Pons (tissue), 1 donor: ENCODE measurements around the gene TMA7.
"Not testable (repeated sequence)": the region's sequence is repeated elsewhere in the genome, so short reads cannot be mapped to it uniquely, and the experiment has no call there.

Experiments used
- DNase-seq: peaks from one replicate; pipeline ENCODE4 v3.0.0-alpha.2; 2016; ENCODE audit warnings: low spot score

Gene TMA7

DNA sequence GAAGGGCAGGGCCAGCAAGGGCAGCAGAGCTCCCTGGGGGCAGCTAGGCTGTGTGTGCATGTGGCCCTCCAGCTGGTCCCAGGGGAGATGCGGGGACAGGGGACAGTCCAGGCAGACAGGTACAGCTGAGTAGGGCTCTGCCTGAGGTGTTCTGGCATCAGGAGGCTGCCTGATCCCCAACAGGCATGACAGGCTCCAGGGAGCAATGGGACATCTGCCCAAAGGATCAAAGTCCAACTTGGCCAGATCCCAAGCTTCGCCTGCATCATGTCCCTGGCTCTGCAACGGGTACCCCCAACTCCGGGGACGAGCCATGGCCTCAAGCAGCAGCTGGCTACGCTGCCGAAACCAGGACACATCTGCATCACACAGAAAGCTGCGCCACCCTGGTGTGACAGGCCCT, 28.3 kb downstream of the TMA7 start:
- DNase-seq: no peak

DNA sequence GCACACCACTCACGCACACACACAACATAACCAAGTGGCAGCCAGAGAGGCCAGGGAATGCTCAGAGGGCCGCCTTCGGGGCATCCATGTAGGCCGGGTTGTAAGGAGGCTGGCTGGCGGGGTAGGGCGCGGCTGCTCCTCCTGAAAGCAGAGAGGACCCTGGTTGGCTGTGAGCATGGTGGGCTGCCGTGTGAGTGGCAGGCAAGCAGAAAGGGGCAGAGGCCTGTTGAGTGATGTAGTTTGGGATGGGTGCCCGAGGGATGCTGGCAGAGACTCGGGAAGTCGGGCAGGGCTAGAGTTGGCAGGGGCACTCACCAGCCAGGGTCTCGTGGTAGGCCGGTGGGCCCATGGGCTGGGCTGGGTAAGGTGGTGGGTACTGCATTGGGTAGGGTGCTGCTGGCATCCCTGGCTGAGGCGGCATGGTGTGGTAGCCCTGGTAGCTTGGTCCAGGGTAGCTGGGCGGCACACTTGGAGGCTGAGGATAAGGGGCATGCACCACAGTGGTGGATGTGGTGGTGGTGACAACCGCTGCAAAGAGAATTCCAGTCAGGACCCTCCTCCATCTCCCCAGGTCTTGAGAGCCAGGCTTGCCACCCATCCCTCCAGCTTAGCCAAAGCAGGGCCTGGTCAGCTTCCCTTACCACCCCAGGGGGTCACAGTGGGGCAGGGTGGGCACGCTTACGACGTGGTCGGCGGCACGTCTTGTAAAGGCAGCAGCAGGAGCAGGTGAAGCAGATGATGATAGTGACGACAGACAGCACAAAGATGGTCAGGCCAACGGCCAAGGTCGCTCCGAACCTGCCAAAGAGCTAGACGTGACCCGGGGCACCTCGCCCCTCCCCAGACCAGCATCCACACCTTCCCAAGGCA, 29.2 kb downstream of the TMA7 start:
- no peak for DNase-seq

DNA sequence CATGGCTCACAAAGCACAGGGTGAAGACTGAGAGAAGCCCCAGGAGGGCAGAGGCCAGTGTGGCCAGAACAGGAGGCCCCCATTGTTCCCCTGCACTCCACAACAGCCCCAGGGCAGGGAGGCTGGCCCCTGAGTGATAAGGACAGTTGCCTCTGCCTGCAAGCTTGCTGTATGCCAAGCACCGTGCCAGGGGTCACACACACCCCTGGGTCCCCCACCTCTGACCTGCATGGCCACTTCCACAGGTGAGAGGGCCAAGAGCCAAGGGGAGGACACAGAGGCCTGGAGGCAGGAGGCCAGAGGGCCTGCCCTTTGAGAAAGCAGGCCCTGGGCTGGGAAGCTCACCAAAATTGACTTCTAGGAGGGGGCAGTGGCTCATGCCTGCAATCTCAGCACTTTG, 30.2 kb downstream of the TMA7 start:
- DNase-seq: no peak

- no peak for DNase-seq
Observed at GRCh38 chr3:48472673-48472922, 32.5 kb downstream of the TMA7 start.

GRCh38 chr3:48472923-48473616, 33.0 kb downstream of the TMA7 start:
- DNase-seq: peak; percentile 91

DNA sequence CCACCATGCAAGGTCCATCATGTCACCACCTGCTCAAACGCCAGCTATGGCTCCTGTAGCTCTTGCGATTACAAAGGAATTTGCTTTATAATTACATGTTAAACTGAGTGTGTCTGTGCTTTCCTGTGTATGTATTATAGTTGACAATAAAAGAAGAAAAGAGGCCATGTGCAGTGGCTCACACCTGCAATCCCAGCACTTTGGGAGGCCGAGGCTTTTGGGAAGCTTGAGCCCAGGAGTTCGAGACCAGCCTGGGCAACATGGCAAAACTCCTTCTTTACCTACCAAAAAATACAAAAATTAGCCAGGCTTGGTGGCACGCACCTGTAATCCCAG, 33.5 kb downstream of the TMA7 start:
- DNase-seq: no peak

DNA sequence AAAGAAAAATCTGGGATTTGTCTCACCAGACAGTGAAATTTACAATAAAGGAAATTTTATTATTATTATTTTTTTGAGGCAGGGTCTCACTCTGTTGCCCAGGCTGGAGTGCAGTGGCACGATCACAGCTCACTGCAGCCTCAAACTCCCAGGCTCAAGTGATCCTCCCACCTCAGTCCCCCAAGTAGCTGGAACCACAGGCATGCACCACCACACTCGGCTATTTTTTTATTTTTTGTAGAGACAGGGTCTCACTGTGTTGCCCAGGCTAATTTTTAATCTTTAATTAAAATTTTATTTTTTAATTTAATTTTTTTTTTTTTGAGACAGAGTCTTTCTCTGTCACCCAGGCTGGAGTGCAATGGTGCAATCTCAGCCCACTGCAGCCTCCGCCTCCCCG, 34.0 kb downstream of the TMA7 start:
- not testable (repeated sequence) for DNase-seq

GRCh38 chr3:48474619-48475018, 34.6 kb downstream of the TMA7 start:
- no peak for DNase-seq

GRCh38 chr3:48475188-48475587, 35.1 kb downstream of the TMA7 start:
- DNase-seq: no peak

GRCh38 chr3:48476426-48477053, 36.5 kb downstream of the TMA7 start:
- DNase-seq: no peak

DNA sequence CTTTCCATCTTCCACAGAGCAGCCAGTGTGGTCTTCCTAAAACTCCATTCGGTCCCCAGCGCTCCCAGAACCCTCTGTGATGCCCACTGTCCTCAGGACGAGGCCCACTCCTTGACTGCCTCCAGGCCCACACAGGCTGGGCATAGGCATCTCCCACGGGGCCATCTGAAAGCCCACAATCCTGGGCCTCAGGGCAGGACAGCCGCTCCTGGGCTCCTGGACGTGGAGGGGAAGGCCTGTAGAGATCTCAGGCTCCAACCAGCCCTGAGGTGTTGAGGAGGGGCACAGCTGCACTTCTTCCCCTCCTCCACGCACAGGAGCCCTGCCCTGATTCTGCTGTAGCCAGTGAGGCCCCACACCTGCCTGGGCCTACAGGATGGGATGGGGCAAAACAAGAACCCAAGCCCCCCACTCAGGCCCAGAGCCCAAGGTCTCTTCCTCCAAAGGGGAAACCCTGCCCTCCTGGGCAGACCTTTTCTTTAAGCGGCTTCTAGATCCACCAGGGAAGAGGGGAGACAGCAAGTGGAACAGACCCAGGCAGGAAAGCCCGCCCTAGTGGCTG, 38.0 kb downstream of the TMA7 start:
- no peak for DNase-seq

DNA sequence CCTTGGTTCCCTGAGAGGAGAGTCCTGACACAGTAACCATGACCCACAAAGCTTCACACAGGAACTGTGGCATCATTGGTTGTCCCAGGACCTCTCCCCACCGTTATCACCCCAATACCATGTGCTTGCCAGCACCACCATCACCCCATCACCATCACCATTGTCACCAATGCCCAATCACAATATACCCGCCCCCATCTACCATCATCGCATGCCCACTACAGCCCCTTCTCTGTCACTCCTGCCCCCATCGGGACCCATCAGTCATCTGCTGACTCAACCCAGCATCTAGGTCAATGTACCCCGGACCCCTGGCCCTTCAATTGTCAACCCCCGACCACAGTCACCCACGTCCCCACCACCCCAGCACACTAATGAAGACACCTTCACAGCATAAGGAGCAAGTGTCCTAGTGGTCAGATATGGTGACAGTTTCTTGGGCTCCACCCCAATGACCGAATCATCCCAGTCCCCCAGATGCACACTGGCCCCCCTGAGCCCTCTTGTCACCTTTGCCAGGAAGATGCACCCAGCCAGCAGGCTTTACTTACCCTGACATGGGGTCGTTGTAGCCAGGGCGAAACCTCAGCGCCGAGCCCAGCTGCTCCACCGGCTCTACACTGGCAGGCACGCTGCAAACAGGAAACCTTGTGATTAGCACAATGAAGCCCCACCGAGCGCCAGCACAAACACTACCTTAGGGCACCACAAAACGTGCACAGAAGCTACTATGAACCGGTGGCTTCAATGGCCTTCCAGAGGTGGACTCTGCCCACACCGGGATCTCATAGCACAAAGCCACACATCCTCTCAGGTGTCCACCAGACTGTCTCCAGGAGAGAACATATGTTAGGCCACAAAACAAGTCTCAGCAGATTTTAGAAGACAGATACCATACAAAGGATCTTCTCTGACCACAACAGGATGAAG, 38.8 kb downstream of the TMA7 start:
- no peak for DNase-seq

GRCh38 chr3:48480891-48481290, 40.8 kb downstream of the TMA7 start:
- DNase-seq: not testable (repeated sequence)

DNA sequence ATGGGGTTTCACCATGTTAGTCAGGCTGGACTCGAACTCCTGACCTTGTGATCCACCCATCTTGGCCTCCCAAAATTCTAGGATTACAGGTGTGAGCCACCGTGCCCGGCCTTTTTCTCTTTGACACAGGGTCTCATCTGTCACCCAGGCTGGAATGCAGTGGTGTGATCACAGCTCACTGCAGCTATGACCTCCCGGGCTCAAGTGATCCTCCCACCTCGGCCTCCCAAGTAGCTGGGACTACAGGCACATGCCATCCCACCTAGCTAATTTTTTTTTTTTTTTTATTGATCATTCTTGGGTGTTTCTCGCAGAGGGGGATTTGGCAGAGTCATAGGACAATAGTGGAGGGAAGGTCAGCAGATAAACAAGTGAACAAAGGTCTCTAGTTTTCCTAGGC, 42.8 kb downstream of the TMA7 start:
- DNase-seq: not testable (repeated sequence)

GRCh38 chr3:48486952-48487351, 46.9 kb downstream of the TMA7 start:
- DNase-seq: no peak

DNA sequence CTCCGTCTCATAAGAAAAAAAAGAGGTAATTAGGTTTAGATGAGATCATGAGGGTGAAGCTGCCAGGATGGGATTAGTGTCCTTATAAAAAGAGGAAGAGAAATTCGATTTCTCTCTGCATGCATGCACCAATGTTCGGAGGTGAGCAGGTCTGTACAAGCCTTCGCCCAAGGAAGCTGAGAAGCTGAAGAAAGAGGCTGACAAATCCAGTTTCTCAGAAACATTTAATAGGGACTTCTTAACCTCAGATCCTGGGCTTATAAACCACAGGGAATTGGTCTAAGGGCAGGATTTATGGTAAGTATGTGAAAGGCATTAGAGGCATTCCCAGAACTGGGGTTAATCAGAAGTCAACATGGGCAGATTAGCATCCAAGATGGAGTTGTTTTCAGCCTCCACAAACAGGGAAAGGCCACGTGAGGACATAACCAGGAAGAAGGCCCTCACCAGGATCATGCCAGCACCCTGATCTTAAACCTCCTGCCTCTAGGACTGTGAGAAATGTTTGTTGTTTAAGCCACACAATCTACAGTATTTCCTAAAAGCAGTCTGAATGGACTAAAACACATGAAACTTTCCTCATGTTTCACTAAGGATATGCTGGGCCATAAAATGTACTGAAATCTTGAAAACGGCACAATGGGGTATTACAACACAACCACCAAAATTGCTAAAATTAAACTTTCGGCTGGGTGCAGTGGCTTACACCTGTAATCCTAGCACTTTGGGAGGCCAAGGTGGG, 52.6 kb downstream of the TMA7 start:
- DNase-seq: no peak

DNA sequence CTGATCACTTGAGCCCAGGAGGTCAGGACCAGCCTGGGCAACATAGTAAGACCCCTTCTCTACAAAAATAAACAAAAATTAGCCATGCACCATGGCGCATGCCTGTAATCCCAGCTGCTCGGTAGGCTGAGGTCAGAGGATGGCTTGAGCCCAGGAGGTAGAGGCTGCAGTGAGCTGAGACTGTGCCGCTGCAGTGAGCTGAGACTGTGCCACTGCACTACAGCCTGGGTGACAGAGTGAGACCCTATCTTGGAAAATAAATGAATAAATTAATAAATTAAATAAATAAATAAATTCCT, 53.1 kb downstream of the TMA7 start:
- no peak for DNase-seq
